Measurements from ENCODE around the gene CGNL1. TPM values are rescaled to one million over a fixed set of nuclear protein-coding genes. Genes with fewer than 3 reads are reported as not detected.
A peak's percentile ranks its signal among the peaks of the same experiment; 100 is the strongest.

CGNL1 gene, protein sequence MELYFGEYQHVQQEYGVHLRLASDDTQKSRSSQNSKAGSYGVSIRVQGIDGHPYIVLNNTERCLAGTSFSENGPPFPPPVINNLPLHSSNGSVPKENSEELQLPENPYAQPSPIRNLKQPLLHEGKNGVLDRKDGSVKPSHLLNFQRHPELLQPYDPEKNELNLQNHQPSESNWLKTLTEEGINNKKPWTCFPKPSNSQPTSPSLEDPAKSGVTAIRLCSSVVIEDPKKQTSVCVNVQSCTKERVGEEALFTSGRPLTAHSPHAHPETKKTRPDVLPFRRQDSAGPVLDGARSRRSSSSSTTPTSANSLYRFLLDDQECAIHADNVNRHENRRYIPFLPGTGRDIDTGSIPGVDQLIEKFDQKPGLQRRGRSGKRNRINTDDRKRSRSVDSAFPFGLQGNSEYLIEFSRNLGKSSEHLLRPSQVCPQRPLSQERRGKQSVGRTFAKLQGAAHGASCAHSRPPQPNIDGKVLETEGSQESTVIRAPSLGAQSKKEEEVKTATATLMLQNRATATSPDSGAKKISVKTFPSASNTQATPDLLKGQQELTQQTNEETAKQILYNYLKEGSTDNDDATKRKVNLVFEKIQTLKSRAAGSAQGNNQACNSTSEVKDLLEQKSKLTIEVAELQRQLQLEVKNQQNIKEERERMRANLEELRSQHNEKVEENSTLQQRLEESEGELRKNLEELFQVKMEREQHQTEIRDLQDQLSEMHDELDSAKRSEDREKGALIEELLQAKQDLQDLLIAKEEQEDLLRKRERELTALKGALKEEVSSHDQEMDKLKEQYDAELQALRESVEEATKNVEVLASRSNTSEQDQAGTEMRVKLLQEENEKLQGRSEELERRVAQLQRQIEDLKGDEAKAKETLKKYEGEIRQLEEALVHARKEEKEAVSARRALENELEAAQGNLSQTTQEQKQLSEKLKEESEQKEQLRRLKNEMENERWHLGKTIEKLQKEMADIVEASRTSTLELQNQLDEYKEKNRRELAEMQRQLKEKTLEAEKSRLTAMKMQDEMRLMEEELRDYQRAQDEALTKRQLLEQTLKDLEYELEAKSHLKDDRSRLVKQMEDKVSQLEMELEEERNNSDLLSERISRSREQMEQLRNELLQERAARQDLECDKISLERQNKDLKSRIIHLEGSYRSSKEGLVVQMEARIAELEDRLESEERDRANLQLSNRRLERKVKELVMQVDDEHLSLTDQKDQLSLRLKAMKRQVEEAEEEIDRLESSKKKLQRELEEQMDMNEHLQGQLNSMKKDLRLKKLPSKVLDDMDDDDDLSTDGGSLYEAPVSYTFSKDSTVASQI
- total RNA-seq: 5.7 TPM

DNA sequence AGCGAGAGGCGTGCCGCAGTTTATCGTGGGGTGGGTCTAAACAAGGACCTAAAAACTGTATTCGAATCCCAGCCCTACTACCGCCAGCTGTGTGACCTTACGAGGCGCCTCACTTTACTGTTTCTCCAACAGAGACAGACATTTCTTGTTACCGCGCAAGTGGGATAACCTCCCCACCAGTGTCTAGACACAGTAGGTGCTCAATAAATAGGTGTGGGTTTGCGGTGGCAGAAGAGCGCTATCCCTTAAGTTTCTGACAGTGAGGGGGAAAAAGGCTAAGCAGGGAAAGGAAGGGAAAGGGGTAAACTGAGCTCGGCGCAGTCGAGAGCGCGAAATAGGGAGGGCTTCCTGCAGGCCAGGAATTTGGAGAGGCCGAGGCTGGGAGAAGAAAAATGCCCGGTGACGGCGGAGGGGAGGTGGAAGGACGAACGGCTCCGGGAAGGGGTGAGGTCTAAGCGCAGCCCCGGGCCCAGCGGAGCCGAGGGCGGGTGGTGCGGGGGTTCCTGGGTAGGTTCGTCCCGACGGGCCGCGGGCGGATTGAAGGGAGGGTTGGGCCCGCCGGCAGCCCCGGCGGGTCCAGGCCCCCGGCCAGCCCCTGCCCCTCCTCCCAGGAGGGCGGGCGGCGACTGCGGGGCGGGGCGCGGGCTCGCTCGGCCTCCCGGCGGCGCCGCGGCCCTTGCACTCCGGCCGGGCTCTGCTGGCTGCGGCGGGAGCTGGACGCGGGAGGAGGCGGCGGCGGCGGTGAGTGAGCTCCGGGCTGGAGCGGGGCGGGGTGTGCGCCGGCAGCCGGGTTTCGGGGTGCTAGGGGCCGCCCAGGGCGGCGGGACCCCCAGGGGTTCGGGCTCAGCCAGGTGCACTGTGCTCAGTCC lies at the start of gene CGNL1:
Gene CGNL1, plus strand, starts transcription at position 679 of the 869 bp plus-strand sequence. CDS start 61,495 bp downstream, outside the sequence.
- no peak for FAIRE-seq

GRCh38 chr15:57327985-57328471 lies 48.3 kb upstream of the CGNL1 start:
- DNase-seq (ENCODE audit: low spot score in 2 of 2) (no peak), FAIRE-seq (no peak)

More for the DNA sequence above, at the start of gene CGNL1:
- peak; percentile 73 to 77 for DNase-seq (ENCODE audit: low spot score in 2 of 2)

DNA sequence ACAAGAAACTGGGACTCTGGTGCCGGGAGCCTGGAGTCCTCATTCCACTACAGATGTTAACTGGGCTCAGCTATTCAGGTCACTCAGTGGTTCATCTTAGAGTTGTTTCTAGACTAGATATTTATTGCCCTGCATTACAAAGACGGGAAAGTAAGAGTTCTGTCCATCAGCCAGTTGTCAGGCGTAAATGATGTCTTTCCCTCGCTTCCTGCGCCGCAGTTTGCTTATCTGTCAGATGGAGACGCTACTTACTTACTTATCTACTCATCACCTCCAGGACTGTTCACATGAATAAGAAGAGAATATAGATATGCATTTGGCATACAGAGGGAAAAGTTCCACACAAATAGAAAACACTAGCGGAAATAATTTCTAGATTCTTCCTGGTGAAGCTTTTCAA lies 47.8 kb upstream of the CGNL1 start:
- DNase-seq (ENCODE audit: low spot score in 2 of 2) (no peak), FAIRE-seq (no peak)

GRCh38 chr15:57328897-57329296 lies 47.4 kb upstream of the CGNL1 start:
- DNase-seq (ENCODE audit: low spot score in 2 of 2) (no peak), FAIRE-seq (no peak)

GRCh38 chr15:57329582-57330367 lies 46.5 kb upstream of the CGNL1 start:
- DNase-seq (ENCODE audit: low spot score in 2 of 2) (no peak), FAIRE-seq (no peak)

DNA sequence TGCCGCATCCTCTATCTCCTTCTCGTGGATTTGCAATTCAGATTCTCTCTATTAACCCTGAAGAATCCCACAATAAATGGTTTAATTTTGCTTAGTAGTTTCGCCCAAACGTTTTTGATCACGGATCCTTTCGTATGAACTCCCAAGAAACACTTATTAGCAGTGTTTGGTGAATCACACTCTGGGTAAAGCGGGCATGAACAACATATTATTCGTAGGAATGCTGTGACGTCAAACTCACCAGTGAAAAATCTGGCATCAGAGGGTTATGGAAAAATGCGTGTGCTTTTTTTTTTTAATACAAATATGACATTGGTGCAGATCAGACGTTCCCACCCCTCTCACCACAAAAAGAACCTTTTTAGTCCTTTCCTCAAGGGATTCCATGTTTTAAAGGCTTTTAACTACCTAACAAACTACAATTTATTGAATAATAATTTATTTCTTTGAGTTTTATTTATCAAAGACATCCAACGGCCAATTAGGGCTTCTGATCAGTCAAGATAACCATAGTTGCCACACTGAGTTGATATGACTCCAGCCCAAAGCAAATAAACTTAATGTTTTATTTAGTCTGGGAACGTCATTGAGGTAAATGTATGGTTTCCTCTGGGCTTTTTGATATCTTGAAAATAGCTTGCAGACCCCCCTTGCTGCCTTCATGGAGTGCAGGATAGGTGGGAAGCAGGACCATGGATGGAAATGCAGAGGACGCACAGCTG lies 45.5 kb upstream of the CGNL1 start:
- FAIRE-seq (no peak), DNase-seq (ENCODE audit: low spot score in 2 of 2) (no peak)

GRCh38 chr15:57332326-57332725 lies 44.0 kb upstream of the CGNL1 start:
- FAIRE-seq: no peak

GRCh38 chr15:57333487-57333886 lies 42.8 kb upstream of the CGNL1 start:
- no peak for FAIRE-seq
- DNase-seq (ENCODE audit: low spot score in 2 of 2): no peak

More at GRCh38 chr15:57332326-57332725, 44.0 kb upstream of the CGNL1 start:
- DNase-seq (ENCODE audit: low spot score in 2 of 2): no peak

GRCh38 chr15:57334257-57334656 lies 42.0 kb upstream of the CGNL1 start:
- DNase-seq (ENCODE audit: low spot score in 2 of 2): no peak
- FAIRE-seq: no peak

DNA sequence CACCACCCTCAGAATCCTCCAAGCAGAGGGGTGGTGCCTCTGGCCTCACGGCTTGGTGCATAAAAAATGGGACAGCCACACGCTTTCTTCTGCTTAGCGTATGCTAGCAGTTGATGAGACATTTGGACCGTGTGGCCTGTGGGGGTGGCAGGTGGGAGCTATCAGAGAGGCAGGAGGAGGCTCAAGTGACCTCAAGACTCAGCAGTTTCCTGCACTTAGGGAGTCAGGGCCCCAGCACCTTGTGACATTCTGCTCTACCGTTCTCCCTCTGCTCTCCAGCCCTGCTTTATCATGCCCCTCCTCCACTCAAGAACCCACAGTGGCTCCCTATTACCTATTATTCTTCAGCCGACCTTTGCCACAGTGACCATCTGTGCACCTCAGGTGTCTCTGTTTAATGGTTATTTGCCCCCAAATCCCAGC lies 41.0 kb upstream of the CGNL1 start:
- DNase-seq (ENCODE audit: low spot score in 2 of 2) (no peak), FAIRE-seq (no peak)

GRCh38 chr15:57335719-57336118 lies 40.6 kb upstream of the CGNL1 start:
- no peak for DNase-seq (ENCODE audit: low spot score in 2 of 2)

DNA sequence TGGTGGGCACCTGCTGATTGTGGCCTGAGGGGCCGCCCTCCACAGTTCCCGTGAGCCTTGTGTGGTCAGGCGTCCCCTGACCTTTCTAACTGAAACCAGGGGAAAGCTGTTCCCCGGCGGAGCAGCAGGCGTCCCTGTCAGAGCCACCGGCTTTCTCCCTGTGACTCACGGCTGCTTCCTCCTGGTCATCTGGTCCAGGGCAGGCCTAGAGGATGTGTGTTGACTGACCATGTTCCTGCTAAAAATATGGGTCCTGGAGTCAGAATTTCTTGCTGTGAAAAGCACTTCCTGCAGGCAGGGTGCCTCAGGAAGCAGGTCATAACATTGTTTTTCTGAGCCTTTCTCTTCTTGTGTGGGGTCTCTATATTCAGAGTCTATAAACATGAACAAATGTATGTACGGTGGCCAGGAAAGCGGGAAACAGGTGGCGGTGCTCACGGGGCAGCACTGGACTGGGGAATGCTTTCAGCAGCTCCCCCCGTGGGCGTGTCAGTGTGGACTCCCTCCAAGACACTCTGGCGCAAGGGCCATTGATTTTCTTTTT lies 38.4 kb upstream of the CGNL1 start:
- no peak for FAIRE-seq
- DNase-seq (ENCODE audit: low spot score in 2 of 2): no peak

More at GRCh38 chr15:57335719-57336118, 40.6 kb upstream of the CGNL1 start:
- FAIRE-seq: no peak

GRCh38 chr15:57339321-57339720 lies 37.0 kb upstream of the CGNL1 start:
- DNase-seq (ENCODE audit: low spot score in 2 of 2) (no peak), FAIRE-seq (no peak)

- FAIRE-seq: no peak
- peak in 1 of 2 donors; percentile 62 for DNase-seq (ENCODE audit: low spot score in 2 of 2)
These were observed 35.5 kb upstream of the CGNL1 start for GRCh38 chr15:57340682-57341259.

- no peak for FAIRE-seq
- DNase-seq (ENCODE audit: low spot score in 2 of 2): no peak
These were observed 33.3 kb upstream of the CGNL1 start for GRCh38 chr15:57343048-57343447.

DNA sequence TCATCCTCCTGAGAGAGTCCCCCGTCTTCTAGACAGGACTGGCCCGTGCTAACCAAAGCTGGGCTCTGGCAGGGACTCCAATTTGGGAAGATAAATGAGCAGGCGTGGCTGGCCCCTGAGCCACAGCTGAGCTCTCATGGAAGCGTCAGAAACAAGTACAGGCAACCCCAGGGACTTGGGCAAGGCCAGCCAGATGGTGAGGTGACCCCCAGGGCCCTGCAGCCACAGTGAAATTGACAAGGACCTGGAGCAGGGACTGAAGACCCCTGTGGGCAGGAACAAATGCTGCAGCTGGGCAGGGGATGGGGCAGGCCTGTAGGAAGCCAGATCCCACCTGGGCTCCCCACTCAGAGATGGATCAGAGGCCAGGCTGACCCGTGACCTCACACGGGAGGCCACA lies 32.8 kb upstream of the CGNL1 start:
- DNase-seq (ENCODE audit: low spot score in 2 of 2): no peak

DNA sequence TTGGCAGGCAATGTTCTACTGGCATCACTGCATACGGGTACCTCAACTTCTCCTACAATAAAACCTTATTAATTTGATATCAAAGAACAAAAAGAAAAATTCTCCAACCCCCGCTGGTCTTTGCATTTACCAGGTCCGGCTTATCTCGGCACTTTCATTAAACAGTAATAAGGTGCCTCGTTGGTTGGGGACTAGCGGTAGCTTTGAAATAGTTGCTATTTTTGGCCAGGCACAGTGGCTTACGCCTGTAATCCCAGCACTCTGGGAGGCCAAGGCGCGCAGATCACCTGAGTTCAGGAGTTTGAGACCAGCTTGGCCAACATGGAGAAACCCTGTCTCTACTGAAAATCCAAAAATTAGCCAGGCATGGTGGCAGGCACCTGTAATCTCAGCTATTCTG lies 32.0 kb upstream of the CGNL1 start:
- DNase-seq (ENCODE audit: low spot score in 2 of 2) (no peak), FAIRE-seq (no peak)

More for the DNA sequence above, 32.8 kb upstream of the CGNL1 start:
- FAIRE-seq: no peak
